GM20000 (cell line): ENCODE results near the gene SEC63.
A peak's percentile ranks its signal among the peaks of the same experiment; 100 is the strongest.
"Not testable (repeated sequence)": the region's sequence is repeated elsewhere in the genome, so short reads cannot be mapped to it uniquely, and the experiment has no call there.

Experiments used
- DNase-seq: peaks from one replicate; pipeline ENCODE4 v3.0.0; 2012; ENCODE audit warnings: low spot score
- TF ChIP-seq, protein P1 (sequence below): IDR thresholded peaks from 2 replicates; pipeline ENCODE4 v1.5.1; 2012; ENCODE audit warnings: mild to moderate bottlenecking, control low read depth; ENCODE audit errors: extremely low read depth, missing control alignments

SEC63 gene

DNA sequence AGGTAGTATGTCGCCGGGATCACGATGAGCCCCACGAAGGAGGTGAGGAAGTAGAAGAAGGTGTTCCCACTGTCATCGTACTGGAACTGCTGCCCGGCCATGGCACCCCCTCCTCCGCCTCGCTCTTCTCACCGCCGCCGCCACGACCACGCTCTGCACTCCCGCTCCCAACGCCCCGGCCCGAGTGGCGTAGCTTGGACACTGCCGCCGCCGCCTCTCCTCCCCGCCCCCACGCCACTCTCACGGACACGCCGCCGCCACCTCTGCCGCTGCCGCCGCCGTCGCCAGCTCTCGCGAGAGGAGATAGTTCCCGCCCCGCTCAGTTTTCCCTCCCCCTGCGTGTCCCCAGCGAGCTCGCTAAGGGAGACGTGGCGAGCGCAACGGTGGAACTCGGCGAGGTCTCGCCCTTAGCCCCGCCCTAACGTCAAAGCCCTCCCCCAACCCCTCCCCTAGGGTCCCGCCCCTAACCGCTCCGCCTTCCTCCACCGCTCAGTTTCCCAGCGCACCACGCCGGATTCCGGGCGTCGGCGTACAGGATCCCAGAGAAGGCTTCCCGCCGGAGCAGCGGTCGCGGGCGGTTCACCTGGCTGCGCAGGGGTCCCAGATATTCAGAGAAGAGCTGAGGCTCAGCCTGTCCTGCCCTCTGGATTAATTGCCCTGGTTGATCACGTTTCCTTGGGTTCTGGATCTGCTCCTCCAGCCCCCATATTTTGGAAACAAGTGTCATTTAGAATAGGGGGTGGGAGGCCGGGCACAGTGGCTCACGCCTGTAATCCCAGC is at the start of gene SEC63:
Gene SEC63 (minus strand): TSS at position 300 of the 780 bp plus-strand sequence. CDS start 199 bp downstream, at position 101.
- TF ChIP-seq, protein P1, sequence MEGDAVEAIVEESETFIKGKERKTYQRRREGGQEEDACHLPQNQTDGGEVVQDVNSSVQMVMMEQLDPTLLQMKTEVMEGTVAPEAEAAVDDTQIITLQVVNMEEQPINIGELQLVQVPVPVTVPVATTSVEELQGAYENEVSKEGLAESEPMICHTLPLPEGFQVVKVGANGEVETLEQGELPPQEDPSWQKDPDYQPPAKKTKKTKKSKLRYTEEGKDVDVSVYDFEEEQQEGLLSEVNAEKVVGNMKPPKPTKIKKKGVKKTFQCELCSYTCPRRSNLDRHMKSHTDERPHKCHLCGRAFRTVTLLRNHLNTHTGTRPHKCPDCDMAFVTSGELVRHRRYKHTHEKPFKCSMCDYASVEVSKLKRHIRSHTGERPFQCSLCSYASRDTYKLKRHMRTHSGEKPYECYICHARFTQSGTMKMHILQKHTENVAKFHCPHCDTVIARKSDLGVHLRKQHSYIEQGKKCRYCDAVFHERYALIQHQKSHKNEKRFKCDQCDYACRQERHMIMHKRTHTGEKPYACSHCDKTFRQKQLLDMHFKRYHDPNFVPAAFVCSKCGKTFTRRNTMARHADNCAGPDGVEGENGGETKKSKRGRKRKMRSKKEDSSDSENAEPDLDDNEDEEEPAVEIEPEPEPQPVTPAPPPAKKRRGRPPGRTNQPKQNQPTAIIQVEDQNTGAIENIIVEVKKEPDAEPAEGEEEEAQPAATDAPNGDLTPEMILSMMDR = no peak
- DNase-seq = peak; percentile 99

DNA sequence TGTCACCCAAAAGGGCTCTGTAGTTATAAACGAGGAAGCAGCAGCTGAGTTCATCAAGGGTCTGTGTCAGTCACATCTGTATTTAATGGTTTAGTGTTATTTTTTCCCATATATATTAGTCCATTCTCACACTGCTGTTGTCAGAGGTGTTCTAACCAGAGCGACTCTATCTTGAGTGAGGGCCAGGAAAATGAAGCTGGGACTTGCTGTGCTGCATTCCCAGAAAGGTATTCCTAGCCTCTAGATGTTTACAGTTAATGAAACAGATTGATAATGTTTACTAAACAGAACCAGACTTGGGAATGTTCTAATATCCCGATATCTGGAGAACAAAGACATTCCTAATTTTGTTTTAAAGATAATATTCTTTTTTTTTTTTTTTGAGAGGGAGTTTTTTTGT is 48.0 kb upstream of the SEC63 start:
- TF ChIP-seq, protein P1 = no peak
- DNase-seq = no peak

GRCh38 chr6:108004861-108005260 is 46.9 kb upstream of the SEC63 start:
- TF ChIP-seq, protein P1 = no peak
- DNase-seq = no peak

DNA sequence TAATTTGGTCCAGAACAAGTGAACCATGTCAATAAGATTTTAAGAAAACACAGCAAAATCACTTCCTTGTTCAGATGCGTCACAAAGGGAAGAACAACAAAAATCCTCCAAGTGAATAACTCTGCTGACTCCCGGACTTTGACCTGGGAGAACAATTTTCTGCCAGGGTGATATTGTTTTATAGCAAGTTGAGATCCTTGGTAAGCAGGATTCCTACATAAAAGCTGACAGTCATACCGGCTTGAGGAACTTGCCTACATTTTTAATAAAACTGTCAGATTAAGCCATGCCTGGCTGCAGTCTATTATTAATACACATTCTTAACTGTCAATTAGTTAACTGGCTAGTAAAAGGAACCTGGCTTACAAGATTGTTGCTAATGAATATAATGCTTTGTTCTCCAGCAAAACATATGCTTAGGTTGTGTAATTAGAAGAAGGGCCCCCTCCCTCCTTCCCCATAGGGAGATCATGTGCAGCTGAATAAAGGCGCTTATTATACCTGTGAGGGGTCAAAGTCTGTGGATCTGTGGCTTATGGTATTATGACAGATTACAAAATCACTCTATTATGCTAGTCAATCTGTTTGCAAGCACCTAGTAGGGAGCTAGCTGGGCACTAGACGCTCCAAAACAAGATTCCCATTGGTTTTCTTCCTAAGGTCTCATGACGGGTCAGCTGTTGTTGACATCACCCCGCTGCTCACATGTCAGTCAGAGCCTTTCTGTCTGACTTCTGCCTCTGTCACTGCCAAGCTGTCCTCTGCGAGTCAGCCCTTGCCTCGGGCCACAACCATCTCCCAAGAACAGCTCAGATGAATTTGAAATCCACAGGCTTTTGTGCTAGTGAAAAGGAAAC is 44.6 kb upstream of the SEC63 start:
- TF ChIP-seq, protein P1 = no peak
- DNase-seq = no peak

DNA sequence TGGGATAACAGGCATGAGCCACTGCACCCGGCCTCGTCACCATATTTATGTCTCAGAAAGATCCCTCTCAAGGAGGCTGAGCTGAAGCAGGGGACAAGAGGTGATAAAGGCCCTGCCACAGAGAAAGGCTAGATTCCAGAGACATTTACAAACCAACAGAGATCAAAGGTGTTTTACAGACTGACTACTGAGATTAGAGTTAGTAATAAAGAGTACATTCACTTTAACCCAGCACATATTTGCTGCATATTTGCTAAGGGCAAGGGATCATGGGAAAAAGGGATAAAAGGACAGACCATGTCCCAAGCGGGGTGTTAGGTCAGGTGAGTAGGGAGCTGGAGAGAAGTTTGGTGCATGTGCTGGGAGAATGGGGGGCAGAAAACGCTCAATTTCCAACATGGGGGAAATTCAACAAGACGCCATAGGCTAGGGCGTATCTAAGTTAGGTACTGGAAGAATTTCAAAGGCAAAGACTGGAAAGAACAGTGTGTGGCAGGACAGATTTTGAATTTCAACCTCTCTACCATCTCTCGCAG is 43.8 kb upstream of the SEC63 start:
- TF ChIP-seq, protein P1 = no peak

DNA sequence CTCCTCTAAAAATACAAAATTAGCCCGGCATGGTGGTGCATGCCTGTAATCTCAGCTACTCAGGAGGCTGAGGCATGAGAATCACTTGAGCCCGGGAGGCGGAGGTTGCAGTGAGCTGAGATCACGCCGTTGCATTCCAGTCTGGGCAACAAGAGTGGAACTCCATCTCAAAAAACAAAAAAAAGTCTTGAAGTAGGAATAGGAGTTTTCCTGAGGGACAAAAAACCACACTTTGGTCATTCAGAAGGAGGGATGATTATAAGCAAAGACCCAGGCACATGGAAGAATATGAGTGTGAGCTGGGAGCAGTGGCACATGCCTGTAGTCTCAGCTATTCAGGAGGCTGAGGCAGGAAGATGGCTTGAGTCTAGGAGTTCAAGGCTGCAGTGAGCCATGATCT is 42.3 kb upstream of the SEC63 start:
- DNase-seq = not testable (repeated sequence)

More for the DNA sequence above, 43.8 kb upstream of the SEC63 start:
- no peak for DNase-seq

- no peak for DNase-seq
- TF ChIP-seq, protein P1 = no peak
Observed at GRCh38 chr6:107999341-107999740, 41.3 kb upstream of the SEC63 start.
